Loucy (cell line): ENCODE measurements around the gene LSP1.

Experiments used
- H2AFZ ChIP-seq: fragments of 200-600 bp; sonication (generic); 2 replicates; pipeline ENCODE4 v1.6.0; 2016; ENCODE audit warnings: antibody characterized with exemption, mild to moderate bottlenecking, low read length, moderate library complexity
- H3F3A ChIP-seq: fragments of 200-600 bp; 2 replicates; pipeline ENCODE4 v1.6.0; 2016; ENCODE audit warnings: antibody characterized with exemption, low read depth, mild to moderate bottlenecking
- H3K27me3 ChIP-seq: fragments of 200-600 bp; sonication (generic); 2 replicates; pipeline ENCODE4 v1.6.1; 2014; ENCODE audit warnings: low read length, mild to moderate bottlenecking; ENCODE audit not compliant: insufficient read depth, poor library complexity, severe bottlenecking
- H3K36me3 ChIP-seq: fragments of 200-600 bp; sonication (generic); 2 replicates; pipeline ENCODE4 v1.6.1; 2016; ENCODE audit warnings: low read length; ENCODE audit not compliant: insufficient read depth
- H3K4me1 ChIP-seq: fragments of 200-600 bp; sonication (generic); 2 replicates; pipeline ENCODE4 v1.5.1; 2014; ENCODE audit warnings: low read length, mild to moderate bottlenecking; ENCODE audit not compliant: insufficient read depth, poor library complexity, severe bottlenecking
- H3K4me2 ChIP-seq: fragments of 200-600 bp; sonication (generic); 2 replicates; pipeline ENCODE4 v1.6.0; 2014; ENCODE audit warnings: antibody characterized with exemption, low read length, low read depth, mild to moderate bottlenecking; ENCODE audit not compliant: poor library complexity, severe bottlenecking
- H3K4me3 ChIP-seq: fragments of 200-600 bp; sonication (generic); 2 replicates; pipeline ENCODE4 v1.5.1; 2014; ENCODE audit warnings: low read length, mild to moderate bottlenecking, mixed read lengths; ENCODE audit not compliant: poor library complexity, severe bottlenecking
- H3K79me2 ChIP-seq: fragments of 200-600 bp; sonication (generic); 2 replicates; pipeline ENCODE4 v1.6.1; 2014; ENCODE audit warnings: low read length; ENCODE audit not compliant: insufficient read depth
- H3K9ac ChIP-seq: fragments of 200-600 bp; sonication (generic); 2 replicates; pipeline ENCODE4 v1.6.0; 2014; ENCODE audit warnings: mild to moderate bottlenecking, low read depth, low read length, moderate library complexity; ENCODE audit not compliant: poor library complexity, severe bottlenecking
- H3K9me2 ChIP-seq: fragments of 200-600 bp; sonication (generic); replicated peaks from 2 replicates; pipeline ENCODE4 v1.6.1; 2016; ENCODE audit warnings: low read depth, low read length, mixed read lengths
- H3K9me3 ChIP-seq: fragments of 200-600 bp; sonication (generic); 2 replicates; pipeline ENCODE4 v1.6.1; 2014; ENCODE audit warnings: mild to moderate bottlenecking, antibody characterized with exemption, low read length, low read depth; ENCODE audit not compliant: insufficient read depth
- H4K20me1 ChIP-seq: fragments of 200-600 bp; sonication (generic); 2 replicates; pipeline ENCODE4 v1.6.0; 2014; ENCODE audit warnings: antibody characterized with exemption, low read length, mild to moderate bottlenecking; ENCODE audit not compliant: insufficient read depth, poor library complexity, severe bottlenecking
- CTCF ChIP-seq: fragments of 200-600 bp; sonication (generic); conservative IDR thresholded peaks from 2 replicates; pipeline ENCODE4 v1.5.1; 2014; ENCODE audit warnings: mild to moderate bottlenecking, antibody characterized with exemption, low read length
- EZH2phosphoT487 ChIP-seq: fragments of 200-600 bp; IDR thresholded peaks from 2 replicates; pipeline ENCODE4 v1.6.1; 2018; ENCODE audit warnings: antibody characterized with exemption, mild to moderate bottlenecking, moderate library complexity, borderline replicate concordance

The LSP1 gene

GRCh38 chr11:1819074-1819473, 33.8 kb upstream of the LSP1 start:
- no peaks in the 10 kb centered on the region for H3K9me2 ChIP-seq
- H2AFZ ChIP-seq: no peak overlapping the region
- no peaks in the 10 kb centered on the region for H3F3A ChIP-seq
- no peak overlapping the region for H3K4me3 ChIP-seq
- no peak overlapping the region for H3K4me2 ChIP-seq
- no peaks in the 10 kb centered on the region for H3K4me1 ChIP-seq
- H3K79me2 ChIP-seq: no peaks in the 10 kb centered on the region
- no peaks in the 10 kb centered on the region for H3K36me3 ChIP-seq
- no peak overlapping the region for H3K9ac ChIP-seq
- TF ChIP-seq CTCF (no peak), EZH2phosphoT487 (no peak)
- H3K27me3 ChIP-seq: no peaks in the 10 kb centered on the region
- H3K9me3 ChIP-seq: peaks cover 6% of the 10 kb centered on the region; the same call in 1 of the 2 replicates
- no peaks in the 10 kb centered on the region for H4K20me1 ChIP-seq

- Histone ChIP-seq H3K9me3 (peaks cover 6% of the 10 kb centered on the region; the same call in 1 of the 2 replicates), H3K79me2 (no peaks in the 10 kb centered on the region), H4K20me1 (no peaks in the 10 kb centered on the region), H2AFZ (no peak overlapping the region), H3K4me3 (no peak overlapping the region), H3K9me2 (no peaks in the 10 kb centered on the region), H3K27me3 (no peaks in the 10 kb centered on the region), H3K4me2 (no peak overlapping the region), H3K4me1 (no peaks in the 10 kb centered on the region), H3K36me3 (no peaks in the 10 kb centered on the region), H3F3A (no peaks in the 10 kb centered on the region), H3K9ac (no peak overlapping the region)
- TF ChIP-seq EZH2phosphoT487: no peak
- TF ChIP-seq CTCF: no peak
These were observed 32.2 kb upstream of the LSP1 start for GRCh38 chr11:1820463-1821325.

- no peak for TF ChIP-seq EZH2phosphoT487
- TF ChIP-seq CTCF: no peak
- Histone ChIP-seq H3K36me3 (no peaks in the 10 kb centered on the region), H3K27me3 (no peaks in the 10 kb centered on the region), H3K9ac (no peak overlapping the region), H3K4me3 (no peak overlapping the region), H3K79me2 (no peaks in the 10 kb centered on the region), H3K9me2 (no peaks in the 10 kb centered on the region), H3K4me2 (no peak overlapping the region), H3K4me1 (no peaks in the 10 kb centered on the region), H2AFZ (no peak overlapping the region), H4K20me1 (no peaks in the 10 kb centered on the region), H3K9me3 (peaks cover 6% of the 10 kb centered on the region; the same call in 1 of the 2 replicates), H3F3A (no peaks in the 10 kb centered on the region)
These were observed 31.3 kb upstream of the LSP1 start for GRCh38 chr11:1821562-1821961.
